Natural killer cell (primary cell): ENCODE results near the gene KRT7. TPM values are rescaled to one million over a fixed set of nuclear protein-coding genes. Genes with fewer than 3 reads are reported as not detected.

Experiments used
- ATAC-seq, 3 donors: fragments of 150-1000 bp in 2 of 3; fragments of 200-7000 bp in 1 of 3; cut with Tn5 transposase; 1 replicate in 1 of 3; 2 replicates in 2 of 3; pipeline ENCODE4 v1.10.0; 2021; ENCODE audit warnings: mild to moderate bottlenecking in 2 of 3, moderate library complexity in 2 of 3
- DNase-seq, 2 donors: peaks; one replicate each; pipeline versions ENCODE4 v3.0.0 to v3.0.0-alpha.2; 2013 to 2021; ENCODE audit warnings: mixed read lengths in 1 of 2
- H3K27ac ChIP-seq: one replicate; pipeline ENCODE4 v1.5.1; 2013; ENCODE audit warnings: mild to moderate bottlenecking, low read length
- H3K27me3 ChIP-seq: one replicate; pipeline ENCODE4 v1.6.1; 2013; ENCODE audit warnings: low read length; ENCODE audit not compliant: control insufficient read depth, insufficient read depth
- H3K36me3 ChIP-seq: one replicate; pipeline ENCODE4 v1.6.1; 2013; ENCODE audit warnings: low read length; ENCODE audit not compliant: control insufficient read depth, insufficient read depth
- H3K4me1 ChIP-seq: one replicate; pipeline ENCODE4 v1.6.1; 2013; ENCODE audit warnings: low read length; ENCODE audit not compliant: control insufficient read depth, insufficient read depth
- H3K4me3 ChIP-seq: one replicate; pipeline ENCODE4 v1.5.1; 2013; ENCODE audit warnings: low read length
- H3K9me3 ChIP-seq: one replicate; pipeline ENCODE4 v1.6.1; 2013; ENCODE audit warnings: low read length; ENCODE audit not compliant: control insufficient read depth, insufficient read depth
- H3K27ac Mint-ChIP-seq, 2 donors: one replicate each; pipeline ENCODE4 v1.8.0; 2022; ENCODE audit warnings: mild to moderate bottlenecking in 2 of 2, mixed read lengths in 2 of 2, moderate library complexity in 1 of 2
- H3K27me3 Mint-ChIP-seq, 2 donors: one replicate each; pipeline ENCODE4 v1.8.0; 2022; ENCODE audit warnings: low read depth in 2 of 2, mixed read lengths in 2 of 2
- H3K36me3 Mint-ChIP-seq: one replicate; pipeline ENCODE4 v1.8.0; 2022; ENCODE audit warnings: mixed read lengths
- H3K4me1 Mint-ChIP-seq, 2 donors: one replicate each; pipeline ENCODE4 v1.8.0; 2022; ENCODE audit warnings: mixed read lengths in 2 of 2
- H3K4me3 Mint-ChIP-seq: one replicate; pipeline ENCODE4 v1.8.0; 2022; ENCODE audit warnings: mild to moderate bottlenecking, moderate library complexity, mixed read lengths
- H3K9me3 Mint-ChIP-seq, 2 donors: one replicate each; pipeline ENCODE4 v1.8.0; 2022; ENCODE audit warnings: mixed read lengths in 2 of 2
- WGBS: methylation state at CpG from one replicate; pipeline ENCODE4 v1.1.7; 2013; ENCODE audit warnings: missing lambda C conversion rate; ENCODE audit not compliant: insufficient coverage; 5-methylcytosine and 5-hydroxymethylcytosine counted together
- intact Hi-C: fragments of 100-400 bp; cut with micrococcal nuclease; formaldehyde crosslinking; loops from one replicate; pipeline ENCODE4 v1.14.2; 2022
- total RNA-seq, 4 donors: library from RNA; stranded (reverse); fragments of 120-200 nt in 1 of 4; gene quantifications; one replicate each; pipeline versions ENCODE4 v1.2.3 to v1.2.4, GENCODE V29; 2013 to 2022
- TF ChIP-seq, protein P1 (sequence below): fragments of 200-600 bp; IDR thresholded peaks from one replicate; pipeline ENCODE4 v1.8.0; 2022; ENCODE audit warnings: antibody characterized with exemption

Gene KRT7
- total RNA-seq, 3 donors from 2014 or later (not counting 1 experiment from before 2014, with no cell fraction given), result 0.54 TPM; not detected in 2

DNA sequence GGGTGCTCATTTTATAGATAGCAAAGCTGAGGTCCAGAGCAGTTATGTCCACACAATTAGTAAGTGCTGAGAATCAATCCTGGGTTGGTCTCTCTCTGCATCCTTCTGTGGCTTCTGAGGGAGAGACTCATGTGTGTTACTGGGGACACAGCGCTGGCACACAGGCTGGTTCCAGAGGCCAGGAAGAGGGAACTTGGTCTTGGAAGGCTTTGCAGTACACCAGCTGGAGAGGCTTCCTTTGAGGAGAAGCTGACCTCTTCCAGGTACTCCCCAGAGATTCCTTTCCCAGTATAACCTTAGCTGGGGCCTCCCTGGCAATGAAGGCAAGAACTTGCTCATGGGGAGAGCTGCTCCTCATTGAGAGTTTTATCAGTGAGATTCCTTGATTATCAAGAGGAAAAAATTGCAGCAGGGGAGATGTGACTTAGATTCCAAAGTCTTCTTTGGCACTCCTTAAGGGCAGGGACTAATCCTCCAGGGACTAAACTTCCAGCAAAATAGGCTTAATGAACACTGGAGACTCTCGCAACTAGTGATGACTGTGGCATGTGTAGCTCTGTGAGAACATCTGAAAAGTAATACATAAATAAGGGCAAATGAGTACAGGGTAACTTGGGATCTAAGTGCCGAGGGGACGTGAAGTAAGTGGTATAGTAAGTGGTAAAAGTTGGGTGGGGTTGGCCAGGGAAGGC is 27.3 kb upstream of the KRT7 start:
- peaks cover 11 to 19% of the 10 kb centered on the region in 2 donors for H3K27me3 Mint-ChIP-seq
- no peak for DNase-seq
- H3K4me3 ChIP-seq, result no peak overlapping the region
- H3K27me3 ChIP-seq, result no peaks in the 10 kb centered on the region
- peaks cover 9% of the 10 kb centered on the region for H3K4me1 ChIP-seq
- ATAC-seq, result no peak
- no peaks in the 10 kb centered on the region for H3K36me3 Mint-ChIP-seq
- 92% methylated on average over 4 of the region's 4 CpGs for WGBS
- H3K4me3 Mint-ChIP-seq, result no peak overlapping the region
- H3K4me1 Mint-ChIP-seq, result peaks cover 0 to 6% of the 10 kb centered on the region in 2 donors
- no peaks in the 10 kb centered on the region for H3K9me3 ChIP-seq
- H3K9me3 Mint-ChIP-seq, result no peaks in the 10 kb centered on the region
- intact Hi-C loops, result no loop called here
- TF ChIP-seq, protein P1, sequence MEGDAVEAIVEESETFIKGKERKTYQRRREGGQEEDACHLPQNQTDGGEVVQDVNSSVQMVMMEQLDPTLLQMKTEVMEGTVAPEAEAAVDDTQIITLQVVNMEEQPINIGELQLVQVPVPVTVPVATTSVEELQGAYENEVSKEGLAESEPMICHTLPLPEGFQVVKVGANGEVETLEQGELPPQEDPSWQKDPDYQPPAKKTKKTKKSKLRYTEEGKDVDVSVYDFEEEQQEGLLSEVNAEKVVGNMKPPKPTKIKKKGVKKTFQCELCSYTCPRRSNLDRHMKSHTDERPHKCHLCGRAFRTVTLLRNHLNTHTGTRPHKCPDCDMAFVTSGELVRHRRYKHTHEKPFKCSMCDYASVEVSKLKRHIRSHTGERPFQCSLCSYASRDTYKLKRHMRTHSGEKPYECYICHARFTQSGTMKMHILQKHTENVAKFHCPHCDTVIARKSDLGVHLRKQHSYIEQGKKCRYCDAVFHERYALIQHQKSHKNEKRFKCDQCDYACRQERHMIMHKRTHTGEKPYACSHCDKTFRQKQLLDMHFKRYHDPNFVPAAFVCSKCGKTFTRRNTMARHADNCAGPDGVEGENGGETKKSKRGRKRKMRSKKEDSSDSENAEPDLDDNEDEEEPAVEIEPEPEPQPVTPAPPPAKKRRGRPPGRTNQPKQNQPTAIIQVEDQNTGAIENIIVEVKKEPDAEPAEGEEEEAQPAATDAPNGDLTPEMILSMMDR, result no peak
- no peak overlapping the region for H3K27ac Mint-ChIP-seq
- no peak overlapping the region for H3K27ac ChIP-seq
- H3K36me3 ChIP-seq, result no peaks in the 10 kb centered on the region

GRCh38 chr12:52206304-52207040 is 26.6 kb upstream of the KRT7 start:
- ATAC-seq (no peak), DNase-seq (no peak)
- H3K4me3 Mint-ChIP-seq, result no peak overlapping the region
- H3K4me1 Mint-ChIP-seq, result peaks cover 0 to 6% of the 10 kb centered on the region in 2 donors
- peaks cover 9% of the 10 kb centered on the region for H3K4me1 ChIP-seq
- no peaks in the 10 kb centered on the region for H3K36me3 Mint-ChIP-seq
- H3K27me3 ChIP-seq, result no peaks in the 10 kb centered on the region
- no peak overlapping the region for H3K4me3 ChIP-seq
- no peaks in the 10 kb centered on the region for H3K36me3 ChIP-seq
- TF ChIP-seq, protein P1, result no peak
- H3K9me3 Mint-ChIP-seq, result no peaks in the 10 kb centered on the region
- 87% methylated on average over 9 of the region's 9 CpGs for WGBS
- intact Hi-C loops, result no loop called here
- no peak overlapping the region for H3K27ac Mint-ChIP-seq
- no peaks in the 10 kb centered on the region for H3K9me3 ChIP-seq
- peaks cover 11 to 20% of the 10 kb centered on the region in 2 donors for H3K27me3 Mint-ChIP-seq
- H3K27ac ChIP-seq, result no peak overlapping the region

- DNase-seq, result no peak
- no peak for ATAC-seq
- peaks cover 9% of the 10 kb centered on the region for H3K4me1 ChIP-seq
- TF ChIP-seq, protein P1, result no peak
- H3K27me3 ChIP-seq, result no peaks in the 10 kb centered on the region
- Mint-ChIP-seq H3K27me3 (peaks cover 11 to 18% of the 10 kb centered on the region in 2 donors), H3K9me3 (no peaks in the 10 kb centered on the region), H3K36me3 (no peaks in the 10 kb centered on the region), H3K4me3 (no peak overlapping the region), H3K27ac (no peak overlapping the region), H3K4me1 (peaks cover 0 to 6% of the 10 kb centered on the region in 2 donors)
- intact Hi-C loops, result no loop called here
- H3K4me3 ChIP-seq, result no peak overlapping the region
- no peaks in the 10 kb centered on the region for H3K9me3 ChIP-seq
- no peak overlapping the region for H3K27ac ChIP-seq
- WGBS, result 82% methylated on average over 2 of the region's 2 CpGs
- no peaks in the 10 kb centered on the region for H3K36me3 ChIP-seq
Measured at GRCh38 chr12:52207106-52207505, 25.9 kb upstream of the KRT7 start.
